Mucosa of stomach (tissue), 1 donor: Measurements from ENCODE around the gene UTRN.

Experiments used
- H3K27me3 ChIP-seq: one replicate; pipeline ENCODE4 v1.7.0; 2013; ENCODE audit warnings: mild to moderate bottlenecking, low read length; ENCODE audit not compliant: control insufficient read depth, insufficient read depth
- H3K36me3 ChIP-seq: one replicate; pipeline ENCODE4 v1.7.0; 2013; ENCODE audit warnings: low read length; ENCODE audit not compliant: control insufficient read depth, insufficient read depth
- H3K4me1 ChIP-seq: one replicate; pipeline ENCODE4 v1.7.0; 2013; ENCODE audit warnings: mild to moderate bottlenecking, low read length; ENCODE audit not compliant: control insufficient read depth, insufficient read depth
- H3K4me3 ChIP-seq: one replicate; pipeline ENCODE4 v1.7.0; 2013; ENCODE audit warnings: low read length
- H3K9ac ChIP-seq: one replicate; pipeline ENCODE4 v1.7.0; 2013; ENCODE audit warnings: mild to moderate bottlenecking, low read length, moderate library complexity
- H3K9me3 ChIP-seq: one replicate; pipeline ENCODE4 v1.7.0; 2013; ENCODE audit warnings: mild to moderate bottlenecking, low read length, moderate library complexity; ENCODE audit not compliant: control insufficient read depth
- donor health status: Pancreatic carcinoma.

UTRN gene

DNA sequence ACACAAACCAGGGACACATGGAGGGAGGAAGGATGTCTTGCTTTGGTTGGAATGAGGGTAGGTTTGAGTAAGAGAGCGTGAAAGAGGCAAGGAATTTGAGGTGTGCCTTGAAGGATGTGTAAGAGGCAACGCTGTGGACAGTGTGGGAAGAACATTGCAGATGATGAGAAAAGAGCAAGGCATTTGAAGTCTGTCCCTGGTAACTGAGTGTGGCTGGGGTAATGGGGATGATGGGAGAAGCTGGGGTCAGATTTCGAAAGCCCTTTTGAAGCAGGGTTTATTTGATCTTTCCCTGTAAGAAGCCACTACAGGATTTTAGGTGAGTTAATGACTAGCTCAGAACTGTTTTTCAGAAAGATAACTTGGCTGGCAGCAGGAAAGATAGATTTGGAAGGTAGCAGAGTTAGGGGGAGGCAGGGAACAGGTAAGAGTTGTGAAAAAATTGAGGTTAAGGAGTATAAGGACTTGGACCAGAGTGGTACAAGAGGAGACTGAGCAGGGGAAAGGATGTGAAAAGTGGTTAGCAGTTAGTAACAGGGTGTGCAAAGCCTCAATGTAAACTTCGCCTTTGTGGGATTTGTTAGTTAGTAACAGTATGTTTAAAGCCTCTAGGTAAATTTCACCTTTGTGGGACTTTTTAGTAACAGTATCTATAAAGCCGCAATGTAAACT is 17.7 kb downstream of the UTRN start:
- Histone ChIP-seq H3K4me1 (peaks cover 5% of the 10 kb centered on the region), H3K4me3 (no peak overlapping the region), H3K36me3 (no peaks in the 10 kb centered on the region), H3K9me3 (no peaks in the 10 kb centered on the region), H3K9ac (no peak overlapping the region), H3K27me3 (no peaks in the 10 kb centered on the region)

DNA sequence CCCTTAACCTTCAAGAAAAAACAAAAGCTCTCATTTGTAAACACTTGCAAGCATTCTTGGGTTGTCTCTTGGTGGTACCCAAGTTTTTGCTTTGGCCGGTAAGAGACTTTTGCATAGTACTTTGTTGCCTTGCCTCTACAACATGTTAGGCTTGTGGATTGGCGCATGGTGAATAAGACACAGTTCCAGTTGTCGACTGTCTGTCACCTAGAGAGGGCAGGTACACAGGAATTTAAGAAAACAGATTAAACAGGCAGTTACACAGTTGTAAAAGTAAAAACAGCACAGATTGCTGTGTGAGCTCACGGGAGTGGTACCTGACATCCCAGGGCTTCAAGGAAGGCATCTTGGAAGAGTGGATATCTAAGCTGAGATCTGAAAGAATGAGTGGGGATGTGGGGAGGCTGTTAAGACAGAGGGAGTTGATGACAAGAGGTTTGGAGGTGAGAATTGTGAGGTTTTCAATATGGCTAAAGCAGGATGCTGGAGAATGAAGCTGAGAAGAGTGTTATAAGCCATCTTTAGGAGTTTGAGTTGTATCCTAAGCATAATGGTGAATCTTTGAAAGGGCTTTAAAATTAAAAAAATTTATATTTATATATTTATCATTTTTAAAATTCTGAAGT is 19.2 kb downstream of the UTRN start:
- H3K4me1 ChIP-seq = no peaks in the 10 kb centered on the region
- H3K36me3 ChIP-seq = no peaks in the 10 kb centered on the region
- H3K27me3 ChIP-seq = no peaks in the 10 kb centered on the region
- no peak overlapping the region for H3K4me3 ChIP-seq
- no peak overlapping the region for H3K9ac ChIP-seq
- H3K9me3 ChIP-seq = no peaks in the 10 kb centered on the region

DNA sequence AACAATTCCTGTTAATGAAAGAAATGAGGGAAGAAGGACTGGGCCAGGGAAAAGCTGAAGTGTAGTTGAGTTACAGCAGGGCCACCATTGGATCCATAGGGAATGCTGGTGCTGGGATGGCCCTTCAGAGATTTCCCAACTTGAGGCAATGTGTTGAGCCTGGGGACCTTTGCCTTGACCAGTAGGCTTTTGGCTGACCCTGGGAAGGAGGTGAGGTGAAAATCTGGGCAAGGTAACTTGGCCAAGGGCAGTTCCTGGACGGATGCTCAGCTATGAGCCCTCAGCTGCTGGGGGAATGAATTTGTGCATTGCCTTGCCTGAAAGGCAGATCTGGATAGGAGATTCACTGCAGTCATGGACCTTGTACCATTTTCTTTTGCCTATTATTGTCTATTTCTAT is 20.4 kb downstream of the UTRN start:
- no peak overlapping the region for H3K4me3 ChIP-seq
- H3K4me1 ChIP-seq = no peaks in the 10 kb centered on the region
- no peaks in the 10 kb centered on the region for H3K27me3 ChIP-seq
- H3K36me3 ChIP-seq = no peaks in the 10 kb centered on the region
- no peak overlapping the region for H3K9ac ChIP-seq
- H3K9me3 ChIP-seq = no peaks in the 10 kb centered on the region

- Histone ChIP-seq H3K27me3 (no peaks in the 10 kb centered on the region), H3K36me3 (no peaks in the 10 kb centered on the region), H3K4me1 (no peaks in the 10 kb centered on the region), H3K4me3 (no peak overlapping the region), H3K9me3 (no peaks in the 10 kb centered on the region), H3K9ac (no peak overlapping the region)
These were observed 20.9 kb downstream of the UTRN start for GRCh38 chr6:144305985-144306384.

DNA sequence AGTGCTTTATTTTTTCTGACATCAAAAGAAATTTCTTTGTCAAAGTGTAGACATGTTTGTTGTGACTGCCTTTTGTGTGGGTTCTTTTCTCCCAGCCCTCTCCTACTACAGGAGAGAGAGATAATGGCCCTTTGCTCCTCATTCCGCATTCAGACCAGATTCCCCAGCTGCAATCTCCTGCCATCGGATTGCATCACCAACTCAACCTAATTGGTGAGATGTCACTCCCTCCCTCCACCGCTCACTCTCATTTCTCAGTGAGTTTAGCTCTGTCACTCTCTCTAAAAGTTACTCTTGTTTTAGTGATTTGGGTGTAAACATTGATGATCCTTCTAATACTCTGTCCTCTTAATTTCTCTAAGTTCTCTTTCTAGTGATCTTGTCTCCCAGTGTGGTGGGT is 22.7 kb downstream of the UTRN start:
- no peak overlapping the region for H3K9ac ChIP-seq
- H3K27me3 ChIP-seq = no peaks in the 10 kb centered on the region
- no peak overlapping the region for H3K4me3 ChIP-seq
- H3K9me3 ChIP-seq = no peaks in the 10 kb centered on the region
- no peaks in the 10 kb centered on the region for H3K4me1 ChIP-seq
- H3K36me3 ChIP-seq = no peaks in the 10 kb centered on the region

- Histone ChIP-seq H3K9me3 (no peaks in the 10 kb centered on the region), H3K36me3 (no peaks in the 10 kb centered on the region), H3K27me3 (no peaks in the 10 kb centered on the region), H3K9ac (no peak overlapping the region), H3K4me3 (no peak overlapping the region), H3K4me1 (peaks cover 13% of the 10 kb centered on the region)
These were observed 25.6 kb downstream of the UTRN start for GRCh38 chr6:144310765-144311164.

- no peaks in the 10 kb centered on the region for H3K27me3 ChIP-seq
- no peak overlapping the region for H3K4me3 ChIP-seq
- H3K36me3 ChIP-seq = no peaks in the 10 kb centered on the region
- H3K4me1 ChIP-seq = peaks cover 13% of the 10 kb centered on the region
- H3K9me3 ChIP-seq = no peaks in the 10 kb centered on the region
- H3K9ac ChIP-seq = no peak overlapping the region
These were observed 26.2 kb downstream of the UTRN start for GRCh38 chr6:144311361-144311760.

- peaks cover 19% of the 10 kb centered on the region for H3K4me1 ChIP-seq
These were observed 28.9 kb downstream of the UTRN start for GRCh38 chr6:144314003-144314485.

GRCh38 chr6:144314562-144314961 is 29.4 kb downstream of the UTRN start:
- H3K27me3 ChIP-seq = no peaks in the 10 kb centered on the region
- no peak overlapping the region for H3K9ac ChIP-seq
- peaks cover 19% of the 10 kb centered on the region for H3K4me1 ChIP-seq
- no peaks in the 10 kb centered on the region for H3K36me3 ChIP-seq
- no peaks in the 10 kb centered on the region for H3K9me3 ChIP-seq
- H3K4me3 ChIP-seq = no peak overlapping the region

More at GRCh38 chr6:144314003-144314485, 28.9 kb downstream of the UTRN start:
- Histone ChIP-seq H3K9me3 (no peaks in the 10 kb centered on the region), H3K36me3 (no peaks in the 10 kb centered on the region), H3K9ac (no peak overlapping the region), H3K4me3 (no peak overlapping the region), H3K27me3 (no peaks in the 10 kb centered on the region)

DNA sequence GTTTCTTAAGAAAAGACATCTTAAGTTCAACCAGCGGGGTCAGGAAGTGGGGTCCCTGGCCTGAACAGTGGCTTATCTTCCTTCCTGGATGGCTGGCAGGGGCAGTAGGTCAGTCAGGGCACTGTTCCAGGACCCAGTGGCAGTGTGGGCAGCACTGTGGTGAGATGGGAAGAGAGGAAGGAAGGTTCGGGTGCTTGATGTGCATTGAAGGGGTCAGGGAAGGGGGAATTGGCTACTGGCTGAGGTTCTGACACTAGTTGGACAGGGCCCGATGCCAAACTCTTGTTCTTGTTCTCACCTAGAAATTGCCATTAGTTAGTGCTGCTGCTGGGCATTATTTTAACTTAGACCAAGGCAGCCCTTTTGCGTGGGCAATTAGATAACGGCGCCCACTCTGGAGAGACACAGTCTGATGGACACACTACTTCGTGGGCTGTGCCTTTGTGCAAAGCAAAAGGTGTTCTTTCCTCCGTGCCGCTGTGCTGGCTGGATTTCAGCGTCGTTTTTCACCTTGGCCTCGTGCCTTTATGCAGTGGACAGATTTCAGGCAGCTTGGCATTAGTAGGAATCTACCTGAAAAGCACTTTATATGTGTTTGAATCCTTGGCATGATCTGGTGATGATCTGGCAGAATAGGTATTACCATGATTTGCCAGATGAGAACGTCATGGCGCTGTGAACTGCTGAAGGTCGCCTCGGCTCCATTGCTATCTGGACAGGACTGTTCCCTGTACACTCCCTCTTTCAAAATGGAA is 30.3 kb downstream of the UTRN start:
- Histone ChIP-seq H3K4me1 (peaks cover 19% of the 10 kb centered on the region), H3K4me3 (no peak overlapping the region), H3K36me3 (no peaks in the 10 kb centered on the region), H3K9ac (no peak overlapping the region), H3K27me3 (no peaks in the 10 kb centered on the region), H3K9me3 (no peaks in the 10 kb centered on the region)

- H3K36me3 ChIP-seq = no peaks in the 10 kb centered on the region
- no peak overlapping the region for H3K9ac ChIP-seq
- no peaks in the 10 kb centered on the region for H3K27me3 ChIP-seq
- H3K9me3 ChIP-seq = no peaks in the 10 kb centered on the region
- no peak overlapping the region for H3K4me3 ChIP-seq
- H3K4me1 ChIP-seq = peaks cover 19% of the 10 kb centered on the region
These were observed 31.1 kb downstream of the UTRN start for GRCh38 chr6:144315981-144316861.
